ENCODE results near the gene SPECC1L.

DNA sequence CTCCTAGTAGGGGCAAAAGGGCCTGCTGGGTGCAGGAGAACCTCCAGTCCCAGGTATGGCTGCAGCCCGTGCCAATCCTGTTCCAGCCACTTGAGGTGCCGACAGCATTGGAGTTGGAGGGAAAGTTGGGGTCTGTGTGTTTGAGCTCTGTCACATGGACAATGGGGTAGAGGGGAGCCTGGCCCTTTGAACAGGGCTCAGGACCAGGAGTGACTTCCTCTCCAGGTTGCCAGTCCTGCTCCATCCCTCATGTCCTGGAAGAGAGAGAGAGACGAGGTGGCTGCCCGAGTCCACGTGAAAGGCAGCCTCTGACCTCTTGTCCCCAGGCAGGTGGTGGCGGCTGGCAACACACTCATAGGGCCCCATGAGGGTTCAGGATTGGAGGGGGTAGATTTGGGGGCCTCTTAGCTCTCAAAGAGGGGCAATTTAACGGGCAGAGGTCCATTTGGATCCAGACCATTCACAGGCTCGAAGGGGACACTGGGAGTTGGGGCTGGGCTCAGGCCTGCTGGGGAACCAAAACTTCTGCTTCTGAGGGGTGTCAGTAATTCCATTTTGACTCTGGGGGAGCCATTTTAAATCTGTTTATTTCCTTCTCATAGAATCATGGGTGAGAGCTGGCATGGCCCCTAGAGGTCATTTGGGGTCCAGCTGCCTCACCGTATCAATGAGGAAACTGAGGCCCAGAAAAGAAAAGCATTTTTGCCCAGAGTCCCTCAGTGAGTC is 160.8 kb downstream of the SPECC1L start:
- TF ChIP-seq RFX5 (IDR thresholded peaks at IDR 0.05; ENCODE audit: borderline replicate concordance, low read depth, low read length) (no peak), POU5F1 (IDR thresholded peaks at IDR 0.05; ENCODE audit: low read depth, low read length) (no peak), POLR2A (IDR thresholded peaks at IDR 0.05; ENCODE audit: control extremely low read depth in 1 of 2, low read depth in 2 of 2, low read length in 2 of 2) (no peak), RBBP5 (IDR thresholded peaks at IDR 0.05; ENCODE audit: borderline replicate concordance, low read depth, low read length) (no peak), EP300 (IDR thresholded peaks at IDR 0.05; ENCODE audit: borderline replicate concordance in 1 of 2, low read depth in 2 of 2, low read length in 2 of 2) (no peak), GABPA (IDR thresholded peaks at IDR 0.05; ENCODE audit: borderline replicate concordance, insufficient read depth, low read length) (no peak), CHD2 (IDR thresholded peaks at IDR 0.05; ENCODE audit: low read length) (no peak)
- TF ChIP-seq, protein P1, sequence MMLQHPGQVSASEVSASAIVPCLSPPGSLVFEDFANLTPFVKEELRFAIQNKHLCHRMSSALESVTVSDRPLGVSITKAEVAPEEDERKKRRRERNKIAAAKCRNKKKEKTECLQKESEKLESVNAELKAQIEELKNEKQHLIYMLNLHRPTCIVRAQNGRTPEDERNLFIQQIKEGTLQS (IDR thresholded peaks at IDR 0.05; ENCODE audit: insufficient read depth, low read depth, low read length), result no peak
